Bladder microvascular endothelial cell (primary cell): ENCODE measurements around the gene SRSF12. TPM values are rescaled to one million over a fixed set of nuclear protein-coding genes. Genes with fewer than 3 reads are reported as not detected.

Source experiments
- total RNA-seq: library from RNA; depleted of rRNA; stranded (reverse); fragments of >200 nt; gene quantifications from 2 replicates; pipeline ENCODE4 v1.2.3, GENCODE V29; 2014

The SRSF12 gene
- total RNA-seq: 0.19 TPM in 1 of 2 replicates, not detected in the other

GRCh38 chr6:89117211-89118108 is at the start of gene SRSF12:
TSS of gene SRSF12 (minus strand) at chr6:89118071. CDS start at chr6:89117887, 184 bp downstream.

GRCh38 chr6:89145956-89146717 is 28.3 kb upstream of the SRSF12 start, which contains the start of gene PM20D2:
TSS of gene PM20D2 (plus strand) at chr6:89146055. CDS start at chr6:89146145, 90 bp downstream.

GRCh38 chr6:89080281-89081128 is 37.4 kb downstream of the SRSF12 start, which contains the start of gene PNRC1:
TSS of gene PNRC1 (plus strand) at chr6:89080751. CDS start at chr6:89080895, 144 bp downstream.

Other genes with a start within 250 kb of the SRSF12 start
- 8.6 and 20.2 TPM in 2 replicates for gene RNGTT, start 154.5 kb downstream of the SRSF12 start, total RNA-seq
- 38.5 and 44.7 TPM in 2 replicates for gene PNRC1, start 37.3 kb downstream of the SRSF12 start, total RNA-seq
- gene PM20D2, start 28.0 kb upstream of the SRSF12 start, total RNA-seq: 4.4 and 6.4 TPM in 2 replicates
- not detected in 2 replicates for gene GABRR1, start 99.3 kb upstream of the SRSF12 start, total RNA-seq
- 0.32 and 1.2 TPM in 2 replicates for gene GABRR2, start 197.2 kb upstream of the SRSF12 start, total RNA-seq
- 47.9 and 56.0 TPM in 2 replicates for gene UBE2J1, start 234.7 kb upstream of the SRSF12 start, total RNA-seq